Thoracic aorta (tissue), 2 donors: ENCODE measurements around the gene GHRH. TPM values are rescaled to one million over a fixed set of nuclear protein-coding genes. Genes with fewer than 3 reads are reported as not detected.

Source experiments
- ATAC-seq: fragments of 150-250 bp; one replicate; pipeline ENCODE4 v1.8.0; 2017; ENCODE audit warnings: low read depth; ENCODE audit not compliant: insufficient number of reproducible peaks, low FRiP score
- DNase-seq: peaks from one replicate; pipeline ENCODE4 v3.0.0-alpha.2; 2020; ENCODE audit warnings: low spot score
- H3K27ac ChIP-seq, 2 donors: fragments of 200-600 bp; sonication (generic); 1 replicate in 1 of 2; 2 replicates in 1 of 2; pipeline ENCODE4 v1.5.1; 2016; ENCODE audit warnings: mild to moderate bottlenecking in 2 of 2, moderate library complexity in 2 of 2
- H3K27me3 ChIP-seq: fragments of 200-600 bp; sonication (generic); replicated peaks from 2 replicates; pipeline ENCODE4 v1.6.0; 2016; ENCODE audit warnings: mild to moderate bottlenecking; ENCODE audit not compliant: insufficient read depth
- H3K36me3 ChIP-seq: fragments of 200-600 bp; sonication (generic); one replicate; pipeline ENCODE4 v1.5.1; 2016
- H3K4me1 ChIP-seq, 2 donors: fragments of 200-600 bp; sonication (generic); 1 replicate in 1 of 2; 2 replicates in 1 of 2; pipeline versions ENCODE4 v1.5.1 to v1.6.0; 2016; ENCODE audit warnings: low read depth in 2 of 2, mild to moderate bottlenecking in 1 of 2; ENCODE audit not compliant: control insufficient read depth in 1 of 2
- H3K4me3 ChIP-seq: fragments of 200-600 bp; sonication (generic); 2 replicates; pipeline ENCODE4 v1.5.1; 2016; ENCODE audit warnings: mild to moderate bottlenecking
- H3K9me3 ChIP-seq: fragments of 200-600 bp; sonication (generic); 2 replicates; pipeline ENCODE4 v1.5.1; 2016
- total RNA-seq, 2 donors: library from RNA; depleted of rRNA; stranded (reverse); fragments of >200 nt; gene quantifications; one replicate each; pipeline versions ENCODE4 v1.1.0 to v1.2.3, GENCODE V29; 2016
- TF ChIP-seq, protein P1 (sequence below): fragments of 200-600 bp; sonication (generic); IDR thresholded peaks from one replicate; pipeline ENCODE4 v1.5.1; 2019; ENCODE audit warnings: antibody characterized with exemption

The GHRH gene
- total RNA-seq, 2 donors from 2014 or later, result not detected

DNA sequence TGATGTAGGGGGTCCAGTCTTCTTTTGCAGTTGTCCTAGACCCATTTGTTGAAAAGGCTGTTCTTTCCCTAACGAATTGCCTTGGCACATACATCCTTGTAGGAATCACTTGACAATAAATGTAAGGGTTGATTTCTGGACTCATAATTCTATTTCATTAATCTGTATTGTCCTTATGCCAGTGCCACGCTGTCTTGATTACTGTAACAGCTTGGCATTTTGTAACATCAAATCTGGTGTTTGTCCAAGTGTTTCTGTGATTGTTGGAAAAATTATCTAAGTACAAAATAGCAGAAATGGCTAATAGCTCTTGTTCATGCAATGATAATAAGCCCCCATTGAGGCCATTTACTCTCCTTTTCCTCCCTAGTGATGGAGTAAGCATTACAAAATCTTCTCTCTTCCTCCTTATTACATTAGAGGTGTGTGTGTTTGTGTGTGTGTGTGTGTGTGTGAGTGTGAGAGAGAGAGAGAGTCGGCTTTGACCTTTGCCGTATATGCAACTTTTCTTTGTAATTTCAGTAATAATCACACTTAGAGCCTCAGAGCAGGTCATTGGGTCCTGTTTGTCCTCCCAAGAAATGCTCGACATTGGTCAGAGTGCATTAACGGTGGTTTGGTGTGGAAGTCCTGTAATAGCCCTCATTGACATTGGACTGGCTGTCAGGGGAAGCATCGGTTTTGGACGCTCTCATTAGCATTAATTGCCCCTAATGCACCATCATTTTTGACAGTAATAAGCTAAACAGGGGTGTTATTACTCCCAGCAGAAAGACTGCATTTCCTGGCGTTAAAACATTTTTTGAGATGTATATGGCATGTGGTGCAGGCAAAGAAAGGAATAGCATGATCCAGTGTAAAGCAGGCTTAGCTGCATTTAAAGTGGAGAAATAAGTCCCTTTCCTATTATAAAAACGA lies 41.6 kb downstream of the GHRH start:
- no peaks in the 10 kb centered on the region for H3K9me3 ChIP-seq
- H3K36me3 ChIP-seq, result peaks cover 17% of the 10 kb centered on the region
- DNase-seq (no peak), ATAC-seq (no peak)
- TF ChIP-seq, protein P1, sequence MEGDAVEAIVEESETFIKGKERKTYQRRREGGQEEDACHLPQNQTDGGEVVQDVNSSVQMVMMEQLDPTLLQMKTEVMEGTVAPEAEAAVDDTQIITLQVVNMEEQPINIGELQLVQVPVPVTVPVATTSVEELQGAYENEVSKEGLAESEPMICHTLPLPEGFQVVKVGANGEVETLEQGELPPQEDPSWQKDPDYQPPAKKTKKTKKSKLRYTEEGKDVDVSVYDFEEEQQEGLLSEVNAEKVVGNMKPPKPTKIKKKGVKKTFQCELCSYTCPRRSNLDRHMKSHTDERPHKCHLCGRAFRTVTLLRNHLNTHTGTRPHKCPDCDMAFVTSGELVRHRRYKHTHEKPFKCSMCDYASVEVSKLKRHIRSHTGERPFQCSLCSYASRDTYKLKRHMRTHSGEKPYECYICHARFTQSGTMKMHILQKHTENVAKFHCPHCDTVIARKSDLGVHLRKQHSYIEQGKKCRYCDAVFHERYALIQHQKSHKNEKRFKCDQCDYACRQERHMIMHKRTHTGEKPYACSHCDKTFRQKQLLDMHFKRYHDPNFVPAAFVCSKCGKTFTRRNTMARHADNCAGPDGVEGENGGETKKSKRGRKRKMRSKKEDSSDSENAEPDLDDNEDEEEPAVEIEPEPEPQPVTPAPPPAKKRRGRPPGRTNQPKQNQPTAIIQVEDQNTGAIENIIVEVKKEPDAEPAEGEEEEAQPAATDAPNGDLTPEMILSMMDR, result no peak
- no peak overlapping the region for H3K4me3 ChIP-seq
- peak overlapping the region; percentile 29 to 67 for H3K27ac ChIP-seq
- H3K27me3 ChIP-seq, result no peaks in the 10 kb centered on the region
- peaks cover 11 to 25% of the 10 kb centered on the region in 2 donors for H3K4me1 ChIP-seq

DNA sequence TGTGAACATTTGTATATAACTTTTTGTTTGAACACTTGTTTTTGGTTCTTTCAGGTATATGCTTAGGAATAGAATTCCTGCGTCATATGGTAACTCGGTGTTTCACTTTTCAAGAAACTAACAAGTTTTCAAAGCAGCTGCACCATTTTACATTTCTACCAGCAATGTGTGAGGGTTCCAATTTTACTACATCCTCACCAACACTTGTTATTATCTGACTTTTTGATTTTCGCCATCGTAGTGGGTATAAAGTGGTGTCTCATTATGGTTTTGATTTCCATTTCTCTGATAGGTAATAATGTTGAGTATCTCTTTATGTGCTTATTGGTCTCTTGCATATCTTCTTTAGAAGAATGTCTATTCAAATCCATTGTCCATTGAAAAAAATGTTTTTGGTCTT lies 42.6 kb downstream of the GHRH start:
- TF ChIP-seq, protein P1, result no peak
- Histone ChIP-seq H3K36me3 (peaks cover 11% of the 10 kb centered on the region), H3K27me3 (no peaks in the 10 kb centered on the region), H3K4me1 (peaks cover 11 to 25% of the 10 kb centered on the region in 2 donors), H3K9me3 (no peaks in the 10 kb centered on the region), H3K4me3 (no peak overlapping the region), H3K27ac (no peak overlapping the region)
- no peak for DNase-seq
- no peak for ATAC-seq

DNA sequence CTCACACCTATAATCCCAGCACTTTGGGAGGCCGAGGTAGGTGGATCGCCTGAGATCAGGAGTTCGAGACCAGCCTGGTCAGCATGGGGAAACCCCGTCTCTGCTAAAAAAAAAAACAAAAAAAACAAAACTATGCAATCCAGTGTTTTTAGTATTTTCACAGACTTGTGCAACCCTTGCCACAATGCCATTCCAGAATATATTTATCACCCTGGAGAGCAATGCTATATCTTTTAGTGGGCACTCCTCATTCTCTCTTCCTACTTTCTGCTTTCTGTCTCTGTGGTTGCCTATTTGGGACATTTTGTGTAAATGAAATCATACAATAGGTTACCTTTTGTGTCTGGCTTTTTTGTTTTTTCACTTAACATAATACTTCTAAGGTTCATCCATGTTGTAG lies 43.2 kb downstream of the GHRH start:
- TF ChIP-seq, protein P1, result no peak
- H3K36me3 ChIP-seq, result peaks cover 8% of the 10 kb centered on the region
- H3K27ac ChIP-seq, result no peak overlapping the region
- DNase-seq (no peak), ATAC-seq (no peak)
- H3K4me3 ChIP-seq, result no peak overlapping the region
- H3K9me3 ChIP-seq, result no peaks in the 10 kb centered on the region
- H3K4me1 ChIP-seq, result peaks cover 11 to 25% of the 10 kb centered on the region in 2 donors
- H3K27me3 ChIP-seq, result no peaks in the 10 kb centered on the region

DNA sequence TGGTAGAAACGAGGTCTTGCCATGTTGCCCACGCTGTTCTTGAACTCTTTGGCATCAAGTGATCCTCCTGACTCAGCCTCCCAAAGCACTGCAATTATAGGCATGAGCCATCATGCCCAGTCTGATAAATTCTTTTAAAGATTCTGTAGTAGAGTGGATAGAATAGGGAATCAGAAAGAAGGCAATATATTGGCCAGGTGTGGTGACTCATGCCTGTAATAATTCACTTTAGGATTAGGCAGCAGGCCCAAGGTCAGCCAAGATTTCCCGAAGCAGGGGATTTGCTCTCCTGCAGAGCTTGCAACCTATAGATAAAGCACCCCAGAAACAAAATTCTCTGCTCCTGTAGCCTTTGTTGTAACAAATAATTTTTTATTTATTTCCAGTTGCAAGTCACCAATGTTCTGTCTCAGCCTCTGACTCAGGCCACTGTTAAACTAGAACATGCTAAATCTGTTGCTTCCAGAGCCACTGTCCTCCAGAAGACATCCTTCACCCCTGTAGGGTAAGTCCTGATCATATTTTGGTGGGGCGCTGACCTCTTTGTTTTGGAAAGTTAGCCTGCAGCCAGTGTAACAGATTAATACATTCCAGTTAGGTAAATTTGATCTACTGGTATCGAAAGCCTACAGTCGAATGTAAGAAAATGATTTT lies 51.8 kb downstream of the GHRH start:
- Histone ChIP-seq H3K9me3 (no peaks in the 10 kb centered on the region), H3K36me3 (peaks cover 30% of the 10 kb centered on the region), H3K4me3 (no peak overlapping the region), H3K27me3 (no peaks in the 10 kb centered on the region), H3K27ac (no peak overlapping the region), H3K4me1 (no peaks in the 10 kb centered on the region)
- DNase-seq, result no peak
- TF ChIP-seq, protein P1, result no peak
- no peak for ATAC-seq

DNA sequence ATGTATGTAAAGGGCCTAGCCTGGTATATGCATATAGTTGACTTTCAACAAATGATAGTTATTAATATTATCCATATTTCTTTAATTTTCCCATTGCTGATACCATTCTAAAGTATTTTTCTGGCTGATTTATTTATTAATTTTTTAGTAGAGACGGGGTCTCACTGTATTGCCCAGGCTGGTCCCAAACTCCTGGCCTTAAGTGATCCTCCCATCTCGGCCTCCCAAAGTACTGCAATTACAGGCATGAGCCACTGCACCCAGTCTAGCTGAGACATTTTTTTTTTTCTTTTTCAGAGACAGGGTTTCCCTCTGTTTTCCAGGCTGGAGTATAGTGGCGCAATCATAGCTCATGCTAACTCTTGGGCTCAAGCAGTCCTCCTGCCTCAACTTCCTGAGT lies 52.4 kb downstream of the GHRH start:
- H3K4me1 ChIP-seq, result no peaks in the 10 kb centered on the region
- no peak for ATAC-seq
- no peak overlapping the region for H3K4me3 ChIP-seq
- no peak for DNase-seq
- H3K27ac ChIP-seq, result no peak overlapping the region
- H3K36me3 ChIP-seq, result peaks cover 36% of the 10 kb centered on the region
- TF ChIP-seq, protein P1, result no peak
- no peaks in the 10 kb centered on the region for H3K27me3 ChIP-seq
- no peaks in the 10 kb centered on the region for H3K9me3 ChIP-seq
